SK-N-SH treated with all-trans-retinoic acid at 6 μM for 48 hours (cell line): Measurements from ENCODE around the gene VPS54.

ENCODE experiments used
- ATAC-seq: fragments of 200-7000 bp; cut with Tn5 transposase; 3 replicates; pipeline ENCODE4 v1.9.1; 2020; ENCODE audit warnings: mild to moderate bottlenecking, moderate library complexity
- ARNTL ChIP-seq: fragments of 450-650 bp; formaldehyde crosslinking; IDR thresholded peaks from 2 replicates; pipeline ENCODE4 v1.5.0; 2020; ENCODE audit warnings: low read depth, mild to moderate bottlenecking, moderate library complexity, borderline replicate concordance
- CSDC2 ChIP-seq: fragments of 250-450 bp; sonication (Bioruptor Pico); IDR thresholded peaks from 2 replicates; pipeline ENCODE4 v1.5.0; 2020; ENCODE audit warnings: mild to moderate bottlenecking, moderate library complexity
- CSRNP3 ChIP-seq: fragments of 250-450 bp; sonication (Bioruptor Pico); IDR thresholded peaks from 2 replicates; pipeline ENCODE4 v1.5.1; 2021; ENCODE audit warnings: mild to moderate bottlenecking, moderate library complexity
- ESRRG ChIP-seq: fragments of 250-450 bp; sonication (Bioruptor Pico); IDR thresholded peaks from 2 replicates; pipeline ENCODE4 v1.6.1; 2021; ENCODE audit warnings: mild to moderate bottlenecking
- GLIS3 ChIP-seq: fragments of 250-450 bp; sonication (Bioruptor Pico); IDR thresholded peaks from 2 replicates; pipeline ENCODE4 v1.5.0; 2020; ENCODE audit warnings: mild to moderate bottlenecking, moderate library complexity
- ISL1 ChIP-seq: fragments of 250-450 bp; sonication (Bioruptor Pico); IDR thresholded peaks from 2 replicates; pipeline ENCODE4 v2.1.2; 2022; ENCODE audit warnings: mild to moderate bottlenecking, moderate library complexity
- OSR1 ChIP-seq: fragments of 250-450 bp; sonication (Bioruptor Pico); IDR thresholded peaks from 2 replicates; pipeline ENCODE4 v1.8.0; 2022; ENCODE audit warnings: moderate library complexity, mild to moderate bottlenecking, inconsistent platforms
- PPARA ChIP-seq: fragments of 250-450 bp; sonication (Bioruptor Pico); IDR thresholded peaks from 2 replicates; pipeline ENCODE4 v1.5.0; 2020; ENCODE audit warnings: mild to moderate bottlenecking, borderline replicate concordance
- SNAI2 ChIP-seq: fragments of 250-450 bp; sonication (Bioruptor Pico); IDR thresholded peaks from 2 replicates; pipeline ENCODE4 v1.5.0; 2020; ENCODE audit warnings: mild to moderate bottlenecking, moderate library complexity
- TCF4 ChIP-seq: fragments of 250-450 bp; sonication (Bioruptor Pico); IDR thresholded peaks from 2 replicates; pipeline ENCODE4 v1.8.0; 2021; ENCODE audit warnings: mild to moderate bottlenecking, moderate library complexity, borderline replicate concordance
- TOX ChIP-seq: fragments of 250-450 bp; sonication (Bioruptor Pico); IDR thresholded peaks from 2 replicates; pipeline ENCODE4 v1.8.0; 2021; ENCODE audit warnings: mild to moderate bottlenecking, moderate library complexity, borderline replicate concordance
- ZC3H10 ChIP-seq: fragments of 250-450 bp; sonication (Bioruptor Pico); IDR thresholded peaks from 2 replicates; pipeline ENCODE4 v1.5.1; 2021; ENCODE audit warnings: mild to moderate bottlenecking, moderate library complexity
- ZFP3 ChIP-seq: fragments of 250-450 bp; sonication (Bioruptor Pico); IDR thresholded peaks from 2 replicates; pipeline ENCODE4 v1.5.0; 2020; ENCODE audit warnings: mild to moderate bottlenecking, moderate library complexity
- ZFP30 ChIP-seq: fragments of 450-650 bp; formaldehyde crosslinking; IDR thresholded peaks from 2 replicates; pipeline ENCODE4 v1.5.0; 2022; ENCODE audit warnings: mild to moderate bottlenecking, moderate library complexity
- ZNF565 ChIP-seq: fragments of 450-650 bp; formaldehyde crosslinking; conservative IDR thresholded peaks from 2 replicates; pipeline ENCODE4 v1.5.0; 2020; ENCODE audit warnings: low read depth, mild to moderate bottlenecking, moderate library complexity
- ZNF70 ChIP-seq: fragments of 450-650 bp; formaldehyde crosslinking; IDR thresholded peaks from 2 replicates; pipeline ENCODE4 v1.5.0; 2020; ENCODE audit warnings: mild to moderate bottlenecking, moderate library complexity
- ZNF8 ChIP-seq: fragments of 450-650 bp; formaldehyde crosslinking; IDR thresholded peaks from 2 replicates; pipeline ENCODE4 v1.5.0; 2020; ENCODE audit warnings: mild to moderate bottlenecking, moderate library complexity
- TF ChIP-seq, protein P1 (sequence below): fragments of 250-450 bp; sonication (Bioruptor Pico); IDR thresholded peaks from 2 replicates; pipeline ENCODE4 v1.8.0; 2020; ENCODE audit warnings: mild to moderate bottlenecking, moderate library complexity, borderline replicate concordance
- TF ChIP-seq, protein P2 (sequence below): fragments of 250-450 bp; sonication (Bioruptor Pico); IDR thresholded peaks from 2 replicates; pipeline ENCODE4 v1.8.0; 2021; ENCODE audit warnings: low read depth, mild to moderate bottlenecking, moderate library complexity, borderline replicate concordance

Gene VPS54

GRCh38 chr2:63874204-63875130 is 144.8 kb downstream of the VPS54 start (continued):
- TF ChIP-seq, protein P1, sequence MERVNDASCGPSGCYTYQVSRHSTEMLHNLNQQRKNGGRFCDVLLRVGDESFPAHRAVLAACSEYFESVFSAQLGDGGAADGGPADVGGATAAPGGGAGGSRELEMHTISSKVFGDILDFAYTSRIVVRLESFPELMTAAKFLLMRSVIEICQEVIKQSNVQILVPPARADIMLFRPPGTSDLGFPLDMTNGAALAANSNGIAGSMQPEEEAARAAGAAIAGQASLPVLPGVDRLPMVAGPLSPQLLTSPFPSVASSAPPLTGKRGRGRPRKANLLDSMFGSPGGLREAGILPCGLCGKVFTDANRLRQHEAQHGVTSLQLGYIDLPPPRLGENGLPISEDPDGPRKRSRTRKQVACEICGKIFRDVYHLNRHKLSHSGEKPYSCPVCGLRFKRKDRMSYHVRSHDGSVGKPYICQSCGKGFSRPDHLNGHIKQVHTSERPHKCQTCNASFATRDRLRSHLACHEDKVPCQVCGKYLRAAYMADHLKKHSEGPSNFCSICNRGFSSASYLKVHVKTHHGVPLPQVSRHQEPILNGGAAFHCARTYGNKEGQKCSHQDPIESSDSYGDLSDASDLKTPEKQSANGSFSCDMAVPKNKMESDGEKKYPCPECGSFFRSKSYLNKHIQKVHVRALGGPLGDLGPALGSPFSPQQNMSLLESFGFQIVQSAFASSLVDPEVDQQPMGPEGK (CRISPR knock-in tag), result no peak
- TF ChIP-seq ZFP3 (CRISPR knock-in tag) (no peak), SNAI2 (CRISPR knock-in tag) (no peak), PPARA (CRISPR knock-in tag) (no peak), GLIS3 (CRISPR knock-in tag) (no peak), ARNTL (CRISPR knock-in tag) (no peak), ZC3H10 (CRISPR knock-in tag) (no peak), OSR1 (no peak)

GRCh38 chr2:63872571-63873328 is 146.5 kb downstream of the VPS54 start:
- no peak for ATAC-seq
- TF ChIP-seq PPARA (CRISPR knock-in tag), result no peak
- TF ChIP-seq ISL1, result peak; percentile 97
- 0 out of 2 replicates have a peak, but pooled peaks have one; percentile 45 for TF ChIP-seq SNAI2 (CRISPR knock-in tag)
- TF ChIP-seq, all 23 proteins: peak for 2

DNA sequence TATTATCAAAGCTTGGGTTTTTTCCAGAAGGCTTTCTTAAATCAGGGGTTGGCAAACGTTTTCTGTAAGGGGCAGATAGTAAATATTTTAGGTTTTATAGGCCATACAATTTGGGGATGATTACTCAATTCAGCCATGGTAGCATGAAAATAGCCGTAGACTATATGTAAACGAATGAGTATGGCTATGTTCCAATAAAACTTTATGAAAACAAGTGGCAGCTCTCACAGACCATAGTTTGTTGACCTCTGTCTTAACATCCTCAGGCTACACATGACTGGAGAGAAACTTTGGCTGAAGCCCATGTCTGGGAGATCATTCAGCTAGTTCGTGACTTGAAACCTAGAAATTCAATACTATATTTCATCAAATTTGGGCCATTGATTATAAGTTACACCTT is 147.4 kb downstream of the VPS54 start:
- no peak for ATAC-seq
- TF ChIP-seq CSDC2 (CRISPR knock-in tag) (no peak), OSR1 (no peak), ISL1 (no peak), ZFP30 (CRISPR knock-in tag) (no peak), CSRNP3 (CRISPR knock-in tag) (no peak), ZNF70 (CRISPR knock-in tag) (no peak), ZNF8 (CRISPR knock-in tag) (no peak), ZC3H10 (CRISPR knock-in tag) (no peak)

- no peak for TF ChIP-seq TOX (CRISPR knock-in tag)
- no peak for TF ChIP-seq ZNF565
- no peak for TF ChIP-seq ZC3H10 (CRISPR knock-in tag)
- no peak for TF ChIP-seq OSR1
- no peak for TF ChIP-seq ZFP3 (CRISPR knock-in tag)
- no peak for TF ChIP-seq GLIS3 (CRISPR knock-in tag)
- TF ChIP-seq, protein P2, sequence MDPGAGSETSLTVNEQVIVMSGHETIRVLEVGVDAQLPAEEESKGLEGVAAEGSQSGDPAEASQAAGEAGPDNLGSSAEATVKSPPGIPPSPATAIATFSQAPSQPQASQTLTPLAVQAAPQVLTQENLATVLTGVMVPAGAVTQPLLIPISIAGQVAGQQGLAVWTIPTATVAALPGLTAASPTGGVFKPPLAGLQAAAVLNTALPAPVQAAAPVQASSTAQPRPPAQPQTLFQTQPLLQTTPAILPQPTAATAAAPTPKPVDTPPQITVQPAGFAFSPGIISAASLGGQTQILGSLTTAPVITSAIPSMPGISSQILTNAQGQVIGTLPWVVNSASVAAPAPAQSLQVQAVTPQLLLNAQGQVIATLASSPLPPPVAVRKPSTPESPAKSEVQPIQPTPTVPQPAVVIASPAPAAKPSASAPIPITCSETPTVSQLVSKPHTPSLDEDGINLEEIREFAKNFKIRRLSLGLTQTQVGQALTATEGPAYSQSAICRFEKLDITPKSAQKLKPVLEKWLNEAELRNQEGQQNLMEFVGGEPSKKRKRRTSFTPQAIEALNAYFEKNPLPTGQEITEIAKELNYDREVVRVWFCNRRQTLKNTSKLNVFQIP, result no peak
- TF ChIP-seq ESRRG (CRISPR knock-in tag), result no peak
- TF ChIP-seq ZFP30 (CRISPR knock-in tag), result no peak
- no peak for TF ChIP-seq ZNF8 (CRISPR knock-in tag)
- no peak for TF ChIP-seq TCF4
- TF ChIP-seq, protein P1 (CRISPR knock-in tag), result no peak
- no peak for TF ChIP-seq ZNF70 (CRISPR knock-in tag)
- no peak for TF ChIP-seq PPARA (CRISPR knock-in tag)
- TF ChIP-seq ARNTL (CRISPR knock-in tag), result no peak
- no peak for TF ChIP-seq ISL1
- TF ChIP-seq, all 23 proteins: peak for 0
- peak; percentile 46 for ATAC-seq
Observed at GRCh38 chr2:63870679-63871078, 148.5 kb downstream of the VPS54 start.
